ENCODE measurements around the gene RASSF1.

- TF ChIP-seq CTCF (conservative IDR thresholded peaks at IDR 0.05; ENCODE audit: low read length): no peak
- no peak for TF ChIP-seq EZH2phosphoT487 (IDR thresholded peaks at IDR 0.05; ENCODE audit: borderline replicate concordance, low read depth, low read length)
These were observed 30.6 kb upstream of the RASSF1 start for GRCh38 chr3:50371133-50371685.
